Activated naive CD4-positive, alpha-beta T cell treated with anti-CD3 and anti-CD28 coated beads, Interleukin-2, amount 10 ng/mL, durations not matched to agents 7 days and 5 days (primary cell): ENCODE measurements around the gene DSCAM.

Experiments used
- CTCF ChIA-PET: fragments of 350-600 bp; sonication (Branson Sonifier 250); formaldehyde crosslinking; loops from one replicate; lab custom pipeline; 2021; ENCODE audit warnings: antibody characterized with exemption; lab: Charles Lee
- DNase-seq: peaks from one replicate; pipeline ENCODE4 v3.0.0-alpha.2; 2020
- H3K27ac Mint-ChIP-seq: one replicate; pipeline ENCODE4 v1.8.0; 2021; ENCODE audit warnings: mild to moderate bottlenecking, moderate library complexity, mixed read lengths
- H3K27me3 Mint-ChIP-seq: one replicate; pipeline ENCODE4 v1.8.0; 2021; ENCODE audit warnings: mild to moderate bottlenecking, mixed read lengths
- H3K36me3 Mint-ChIP-seq: one replicate; pipeline ENCODE4 v1.8.0; 2021; ENCODE audit warnings: mixed read lengths
- H3K4me1 Mint-ChIP-seq: one replicate; pipeline ENCODE4 v1.8.0; 2021; ENCODE audit warnings: mixed read lengths
- H3K4me3 Mint-ChIP-seq: one replicate; pipeline ENCODE4 v1.8.0; 2021; ENCODE audit warnings: mild to moderate bottlenecking, moderate library complexity, mixed read lengths
- H3K9me3 Mint-ChIP-seq: one replicate; pipeline ENCODE4 v1.8.0; 2021; ENCODE audit warnings: mixed read lengths

Gene DSCAM

DNA sequence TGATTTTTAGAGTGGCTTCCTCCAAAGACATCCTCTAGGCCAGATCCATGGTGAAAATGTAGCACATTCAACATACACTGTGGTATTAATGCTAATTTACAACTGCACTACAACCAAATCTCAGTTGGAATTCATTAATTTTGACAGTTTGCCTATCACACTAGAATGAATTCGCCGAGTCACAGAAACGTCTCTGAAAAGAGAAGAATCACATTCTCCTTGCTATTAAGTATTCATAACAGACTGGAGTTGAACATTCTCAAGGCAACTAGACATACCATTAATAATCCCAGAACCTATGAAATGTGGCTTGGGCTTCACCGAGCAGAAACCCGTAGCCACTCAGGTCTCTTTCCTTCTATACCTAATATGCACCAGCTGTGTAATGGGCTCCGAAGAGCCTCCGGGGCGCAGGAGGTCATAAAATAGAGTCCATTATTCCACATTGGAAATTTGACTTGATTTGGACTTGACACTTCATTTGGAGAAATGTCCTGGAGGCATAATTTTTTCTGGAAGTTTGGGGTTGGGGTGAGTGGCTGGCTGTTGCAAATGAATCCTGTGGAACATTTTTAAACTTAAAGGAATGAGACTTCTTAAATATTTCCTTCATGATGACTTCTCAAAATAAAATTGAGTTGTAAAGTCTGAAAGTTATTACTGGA lies 117.1 kb downstream of the DSCAM start:
- Mint-ChIP-seq H3K36me3 (no peaks in the 10 kb centered on the region), H3K4me3 (no peak overlapping the region), H3K27me3 (no peaks in the 10 kb centered on the region), H3K9me3 (peaks cover 6% of the 10 kb centered on the region), H3K27ac (no peak overlapping the region), H3K4me1 (no peaks in the 10 kb centered on the region)
- no peak for DNase-seq
- CTCF ChIA-PET, result no interaction called here

DNA sequence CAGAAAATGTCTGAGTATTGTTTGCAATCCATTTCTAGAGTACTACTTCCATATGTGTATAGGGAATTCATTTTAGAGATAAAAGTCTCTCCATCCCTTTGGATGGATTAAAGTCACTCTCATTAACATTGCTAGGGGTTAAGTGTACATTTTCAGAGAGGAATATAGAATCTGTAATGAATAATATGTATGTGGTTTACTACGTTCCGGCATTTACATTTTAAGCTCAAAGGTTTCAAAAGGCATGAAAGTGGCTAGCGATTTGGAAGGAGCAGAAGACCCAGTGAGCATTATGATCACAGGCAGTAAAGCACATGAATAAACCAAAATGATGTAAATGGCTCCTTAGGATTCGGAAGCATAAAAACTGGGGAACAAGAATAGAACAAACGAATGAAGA lies 123.0 kb downstream of the DSCAM start:
- CTCF ChIA-PET, result no interaction called here
- Mint-ChIP-seq H3K4me3 (no peak overlapping the region), H3K4me1 (no peaks in the 10 kb centered on the region), H3K27ac (no peak overlapping the region), H3K36me3 (no peaks in the 10 kb centered on the region), H3K27me3 (no peaks in the 10 kb centered on the region), H3K9me3 (peaks cover 10% of the 10 kb centered on the region)
- DNase-seq, result no peak

DNA sequence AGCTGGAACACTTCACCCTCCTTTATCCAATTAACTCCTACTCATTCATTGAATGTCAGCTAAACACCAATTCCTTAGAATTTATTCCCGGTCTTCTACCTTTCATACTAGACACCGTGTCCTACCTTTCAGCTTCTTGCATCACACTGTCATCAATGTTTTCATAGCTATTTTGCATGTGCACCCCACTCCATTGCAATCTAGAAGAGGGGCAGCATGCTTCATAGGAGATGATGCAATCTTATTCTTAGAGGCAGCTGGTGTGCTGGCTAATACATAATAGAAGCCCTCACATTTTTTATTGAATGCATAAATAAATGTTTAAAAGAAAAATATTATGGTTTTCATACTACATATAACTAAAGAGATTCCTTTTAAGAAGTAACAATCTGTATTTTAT lies 123.6 kb downstream of the DSCAM start:
- no peaks in the 10 kb centered on the region for H3K36me3 Mint-ChIP-seq
- no peak overlapping the region for H3K4me3 Mint-ChIP-seq

DNA sequence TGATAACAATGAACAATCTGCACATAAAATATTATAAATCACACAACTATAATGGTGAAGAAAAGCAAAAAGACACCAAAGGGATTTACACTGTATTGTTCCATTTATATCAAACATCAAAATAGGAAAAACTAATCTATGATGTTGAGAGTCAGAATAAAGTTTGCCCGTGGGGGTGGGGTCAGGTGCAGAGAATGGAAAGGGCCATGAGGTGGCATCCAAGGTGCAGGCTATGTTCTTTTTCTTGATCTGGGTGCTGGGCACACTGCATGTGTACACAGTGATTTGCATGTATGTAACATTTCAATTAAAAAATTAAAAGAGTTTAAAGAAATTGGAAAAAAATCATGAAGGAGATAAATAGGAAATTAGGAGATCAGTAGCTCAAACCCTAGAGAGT lies 127.3 kb downstream of the DSCAM start:
- Mint-ChIP-seq H3K36me3 (no peaks in the 10 kb centered on the region), H3K4me3 (no peak overlapping the region), H3K27me3 (no peaks in the 10 kb centered on the region), H3K9me3 (peaks cover 6% of the 10 kb centered on the region), H3K4me1 (no peaks in the 10 kb centered on the region), H3K27ac (no peak overlapping the region)
- CTCF ChIA-PET, result no interaction called here
- no peak for DNase-seq

More for the DNA sequence above, 123.6 kb downstream of the DSCAM start:
- no peak for DNase-seq
- Mint-ChIP-seq H3K27ac (no peak overlapping the region), H3K9me3 (peaks cover 10% of the 10 kb centered on the region), H3K27me3 (no peaks in the 10 kb centered on the region), H3K4me1 (no peaks in the 10 kb centered on the region)
- CTCF ChIA-PET, result no interaction called here

DNA sequence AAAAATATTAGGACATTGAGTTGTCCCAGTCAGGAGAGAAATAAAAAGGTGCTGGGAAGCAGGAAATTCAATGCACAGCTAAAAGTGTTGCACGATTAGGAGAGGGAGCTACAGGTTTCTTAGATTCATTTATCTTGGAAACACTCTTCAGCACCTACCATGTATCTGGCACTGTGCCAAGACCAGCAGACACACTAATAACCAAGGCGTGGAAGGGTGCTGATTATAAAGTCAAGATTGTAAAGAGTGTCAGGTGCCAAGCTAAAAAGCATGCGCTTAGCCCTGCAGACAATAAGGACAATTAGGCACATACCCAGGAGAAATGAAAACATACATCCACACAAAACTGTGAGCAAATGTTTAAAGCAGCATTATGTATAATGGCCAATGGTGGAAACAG lies 129.9 kb downstream of the DSCAM start:
- no peak overlapping the region for H3K4me3 Mint-ChIP-seq
- H3K4me1 Mint-ChIP-seq, result no peaks in the 10 kb centered on the region
- H3K9me3 Mint-ChIP-seq, result peaks cover 11% of the 10 kb centered on the region
- H3K27me3 Mint-ChIP-seq, result no peaks in the 10 kb centered on the region
- CTCF ChIA-PET, result no interaction called here
- H3K27ac Mint-ChIP-seq, result no peak overlapping the region
- DNase-seq, result no peak
- H3K36me3 Mint-ChIP-seq, result no peaks in the 10 kb centered on the region

DNA sequence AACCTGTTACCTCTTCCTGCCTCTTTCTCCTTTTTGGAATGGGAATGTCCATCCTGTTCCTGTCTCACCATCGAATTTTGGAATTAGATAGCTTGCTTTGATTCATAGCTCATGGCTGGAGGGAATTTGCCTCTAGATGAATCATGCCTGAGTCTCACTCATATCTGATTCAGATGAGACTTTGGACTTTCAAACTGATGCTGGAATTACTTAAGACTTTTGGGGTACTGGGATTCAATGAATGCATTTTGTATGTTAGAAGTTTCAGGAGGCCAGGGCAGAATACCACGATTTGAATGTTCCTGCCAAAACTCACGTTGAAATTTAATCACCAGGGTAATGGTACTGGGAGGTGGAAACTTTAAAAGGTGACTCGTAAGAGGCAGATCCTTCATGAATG lies 132.4 kb downstream of the DSCAM start:
- H3K36me3 Mint-ChIP-seq, result no peaks in the 10 kb centered on the region
- no peak overlapping the region for H3K4me3 Mint-ChIP-seq
- no peaks in the 10 kb centered on the region for H3K4me1 Mint-ChIP-seq
- peaks cover 8% of the 10 kb centered on the region for H3K9me3 Mint-ChIP-seq
- no peak for DNase-seq
- CTCF ChIA-PET, result no interaction called here
- H3K27me3 Mint-ChIP-seq, result no peaks in the 10 kb centered on the region
- no peak overlapping the region for H3K27ac Mint-ChIP-seq

DNA sequence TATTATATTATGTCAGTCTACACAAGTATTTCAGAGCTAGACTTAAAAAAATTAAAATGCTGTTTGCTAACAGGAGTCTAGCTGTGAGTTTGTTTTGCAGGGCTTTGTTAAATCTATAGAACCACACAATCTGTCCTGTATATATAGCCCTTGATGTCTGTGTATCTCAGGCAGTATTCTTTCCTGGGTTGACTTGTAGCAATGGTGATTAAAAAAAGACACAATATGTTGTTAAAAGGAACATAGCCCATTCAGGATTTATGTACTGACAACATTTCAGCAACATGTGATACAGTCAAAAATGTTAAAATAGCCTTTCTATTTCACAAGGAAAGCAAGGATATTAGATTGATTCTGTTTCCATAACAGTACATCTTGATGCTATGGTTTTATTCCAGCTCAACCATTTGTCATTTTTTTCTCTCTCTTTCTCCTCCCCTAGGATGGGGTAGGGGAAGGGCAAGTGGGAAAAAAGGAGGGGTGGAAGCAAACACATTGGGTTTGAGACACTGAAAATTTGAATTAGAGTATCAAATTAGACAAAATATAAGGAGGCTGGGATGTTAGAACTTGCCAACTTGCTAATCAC lies 139.2 kb downstream of the DSCAM start:
- H3K27me3 Mint-ChIP-seq, result no peaks in the 10 kb centered on the region
- CTCF ChIA-PET, result no interaction called here
- H3K36me3 Mint-ChIP-seq, result no peaks in the 10 kb centered on the region

DNA sequence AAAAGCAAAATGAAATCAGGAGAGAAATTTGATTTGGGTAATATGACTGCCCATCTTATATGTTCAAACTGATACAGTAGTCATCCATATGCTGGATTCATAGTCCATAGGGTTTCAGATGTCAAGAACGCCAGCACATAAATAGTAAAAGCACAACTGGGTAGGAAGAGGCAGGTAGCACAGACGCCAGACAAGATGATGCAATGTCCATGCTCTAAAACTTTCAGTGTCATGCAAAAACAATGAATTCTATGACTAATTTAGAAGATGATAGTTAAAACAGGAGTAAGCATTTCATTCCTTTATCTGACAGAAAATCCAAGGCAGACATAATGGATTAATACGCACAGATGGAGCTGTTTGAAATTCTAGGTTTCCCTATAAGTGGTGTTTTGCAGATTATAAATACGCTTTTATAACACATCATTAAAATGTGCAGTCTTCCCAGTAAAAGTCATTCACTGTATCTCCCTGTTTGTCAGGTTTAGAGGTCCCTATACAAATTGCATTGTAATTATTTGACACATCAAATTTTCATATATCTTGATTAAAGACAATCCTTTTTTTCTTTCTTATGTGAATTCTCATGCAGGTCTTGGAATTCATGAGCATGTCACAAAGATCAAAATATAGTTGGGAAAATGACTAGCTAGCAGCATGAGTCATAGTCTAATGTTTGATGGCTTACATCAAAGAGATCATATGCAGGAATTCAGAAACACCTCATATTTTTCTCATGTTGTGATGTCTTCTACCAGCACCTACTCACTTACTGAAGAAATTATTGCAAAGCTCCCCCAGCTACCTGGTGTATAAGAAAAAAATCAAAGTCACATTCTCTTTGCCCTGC lies 139.9 kb downstream of the DSCAM start:
- no peaks in the 10 kb centered on the region for H3K36me3 Mint-ChIP-seq
- H3K9me3 Mint-ChIP-seq, result peaks cover 2% of the 10 kb centered on the region
- no peak overlapping the region for H3K27ac Mint-ChIP-seq
- CTCF ChIA-PET, result no interaction called here
- H3K4me1 Mint-ChIP-seq, result no peaks in the 10 kb centered on the region
- DNase-seq, result no peak
- no peaks in the 10 kb centered on the region for H3K27me3 Mint-ChIP-seq
- no peak overlapping the region for H3K4me3 Mint-ChIP-seq

More for the DNA sequence above, 139.2 kb downstream of the DSCAM start:
- Mint-ChIP-seq H3K4me3 (no peak overlapping the region), H3K4me1 (no peaks in the 10 kb centered on the region), H3K9me3 (peaks cover 2% of the 10 kb centered on the region), H3K27ac (no peak overlapping the region)
- no peak for DNase-seq

DNA sequence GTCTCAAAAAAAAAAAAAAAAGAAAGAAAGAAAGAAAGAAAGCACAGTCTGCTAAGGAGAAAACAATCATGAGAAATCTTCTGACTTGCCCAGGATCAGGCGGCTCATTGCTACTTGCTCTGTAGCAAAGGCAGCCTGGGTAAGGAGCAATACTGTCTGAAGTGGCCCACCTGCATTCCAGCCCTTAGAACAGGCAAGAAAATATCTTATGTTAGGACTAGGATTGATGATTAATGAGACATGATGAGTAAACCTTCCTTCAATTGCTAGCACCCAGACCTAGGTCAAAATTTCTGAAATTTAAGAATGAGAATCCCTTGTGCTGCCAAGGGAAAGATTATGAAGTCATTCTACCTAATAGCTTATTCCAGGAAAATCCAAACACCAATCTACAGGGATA lies 140.8 kb downstream of the DSCAM start:
- Mint-ChIP-seq H3K27ac (no peak overlapping the region), H3K4me3 (no peak overlapping the region), H3K9me3 (peaks cover 2% of the 10 kb centered on the region), H3K27me3 (no peaks in the 10 kb centered on the region), H3K4me1 (no peaks in the 10 kb centered on the region), H3K36me3 (no peaks in the 10 kb centered on the region)
- CTCF ChIA-PET, result no interaction called here
- DNase-seq, result no peak

DNA sequence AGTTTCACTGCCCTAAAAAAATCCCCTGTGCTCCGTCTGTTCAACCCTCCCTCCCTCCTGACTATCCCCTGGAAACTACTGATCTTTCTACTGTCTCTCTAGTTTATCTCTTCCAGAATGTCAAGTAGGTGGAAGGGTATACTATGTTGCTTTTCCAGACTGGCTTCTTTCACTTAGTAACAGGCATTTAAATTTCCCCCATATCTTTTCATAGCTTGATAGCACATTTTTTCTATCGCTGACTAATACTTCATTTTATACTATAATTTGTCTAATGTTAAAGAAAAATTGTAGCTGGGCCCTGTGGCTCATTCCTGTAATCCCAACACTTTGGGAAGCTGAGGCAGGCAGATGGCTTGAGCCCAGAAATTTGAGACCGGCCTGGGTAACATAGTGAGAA lies 142.8 kb downstream of the DSCAM start:
- H3K4me1 Mint-ChIP-seq, result no peaks in the 10 kb centered on the region
- no peak overlapping the region for H3K27ac Mint-ChIP-seq
- no peaks in the 10 kb centered on the region for H3K27me3 Mint-ChIP-seq
- CTCF ChIA-PET, result no interaction called here
- H3K4me3 Mint-ChIP-seq, result no peak overlapping the region
- peaks cover 5% of the 10 kb centered on the region for H3K9me3 Mint-ChIP-seq
- DNase-seq, result no peak
- H3K36me3 Mint-ChIP-seq, result no peaks in the 10 kb centered on the region

DNA sequence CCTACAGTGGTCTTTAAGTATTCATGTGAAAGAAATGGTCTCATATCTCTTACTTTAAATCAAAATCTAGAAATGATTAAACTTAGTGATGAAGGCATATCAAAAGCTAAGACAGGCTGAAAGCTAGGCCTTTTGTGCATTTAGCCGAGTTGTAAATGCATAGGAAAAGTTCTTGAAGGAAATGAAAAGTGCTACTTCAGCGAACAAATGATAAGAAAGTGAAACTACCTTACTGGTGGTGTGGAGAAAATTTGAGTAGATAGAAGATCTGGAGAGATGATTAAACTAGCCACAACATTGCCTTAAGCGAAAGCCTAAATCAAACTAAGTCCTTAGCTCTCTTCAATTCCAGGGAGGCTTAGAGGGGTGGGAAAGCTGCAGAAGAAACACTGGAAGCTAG lies 147.6 kb downstream of the DSCAM start:
- CTCF ChIA-PET, result no interaction called here

DNA sequence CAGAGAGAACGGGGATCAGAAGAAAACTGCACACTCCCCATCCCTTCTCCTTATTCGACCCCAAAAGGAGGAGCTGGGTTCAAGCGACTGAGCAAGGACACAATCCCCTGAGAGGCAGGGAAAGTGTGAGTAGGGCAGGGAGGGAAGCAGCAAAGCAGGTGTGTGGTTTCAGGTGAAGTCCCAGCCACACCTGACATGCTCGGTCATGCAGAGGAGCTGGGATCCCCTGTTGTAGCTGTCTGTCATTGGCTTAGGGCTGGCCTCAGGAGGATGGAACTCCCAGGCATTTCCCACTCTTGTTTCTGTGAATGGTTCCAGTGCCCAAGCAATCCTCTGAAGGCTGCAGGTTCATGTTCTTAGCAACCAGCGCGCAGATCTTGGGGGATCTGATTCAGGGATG lies 150.7 kb downstream of the DSCAM start:
- no peak overlapping the region for H3K4me3 Mint-ChIP-seq
- CTCF ChIA-PET, result no interaction called here
- H3K9me3 Mint-ChIP-seq, result peaks cover 4% of the 10 kb centered on the region
- H3K27me3 Mint-ChIP-seq, result no peaks in the 10 kb centered on the region
- H3K36me3 Mint-ChIP-seq, result no peaks in the 10 kb centered on the region
- H3K4me1 Mint-ChIP-seq, result no peaks in the 10 kb centered on the region
- no peak for DNase-seq
- no peak overlapping the region for H3K27ac Mint-ChIP-seq

More for the DNA sequence above, 147.6 kb downstream of the DSCAM start:
- Mint-ChIP-seq H3K4me1 (no peaks in the 10 kb centered on the region), H3K9me3 (peaks cover 4% of the 10 kb centered on the region), H3K4me3 (no peak overlapping the region), H3K36me3 (no peaks in the 10 kb centered on the region), H3K27ac (no peak overlapping the region), H3K27me3 (no peaks in the 10 kb centered on the region)
- DNase-seq, result no peak

DNA sequence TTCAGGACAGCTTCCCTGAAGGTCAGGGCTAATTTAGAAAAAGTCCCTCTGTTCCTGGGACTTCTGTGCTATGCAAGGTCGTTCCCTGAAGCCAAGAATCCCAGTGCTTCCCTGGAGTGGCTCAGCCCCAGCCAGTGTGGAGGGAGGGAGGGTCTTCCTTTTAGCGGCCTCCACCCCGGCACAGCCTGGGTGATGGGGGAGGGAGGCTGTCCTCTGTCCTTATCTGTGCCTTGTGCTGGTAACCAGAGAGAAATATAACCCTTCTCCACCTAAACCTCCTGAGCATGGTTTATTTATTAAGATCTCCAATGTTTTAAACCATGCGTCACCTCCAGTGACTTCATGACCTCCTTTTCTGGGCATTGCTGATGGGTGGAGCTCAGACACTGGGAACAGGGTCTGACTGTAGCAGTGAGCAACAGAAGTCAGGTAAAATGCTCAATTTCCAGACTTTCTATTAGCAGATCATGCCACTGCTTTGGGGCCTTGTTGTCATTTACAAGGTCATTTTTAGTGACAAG lies 157.1 kb downstream of the DSCAM start:
- Mint-ChIP-seq H3K27ac (no peak overlapping the region), H3K27me3 (no peaks in the 10 kb centered on the region), H3K4me3 (no peak overlapping the region), H3K9me3 (no peaks in the 10 kb centered on the region), H3K36me3 (no peaks in the 10 kb centered on the region), H3K4me1 (no peaks in the 10 kb centered on the region)
- DNase-seq, result no peak
- CTCF ChIA-PET, result no interaction called here

DNA sequence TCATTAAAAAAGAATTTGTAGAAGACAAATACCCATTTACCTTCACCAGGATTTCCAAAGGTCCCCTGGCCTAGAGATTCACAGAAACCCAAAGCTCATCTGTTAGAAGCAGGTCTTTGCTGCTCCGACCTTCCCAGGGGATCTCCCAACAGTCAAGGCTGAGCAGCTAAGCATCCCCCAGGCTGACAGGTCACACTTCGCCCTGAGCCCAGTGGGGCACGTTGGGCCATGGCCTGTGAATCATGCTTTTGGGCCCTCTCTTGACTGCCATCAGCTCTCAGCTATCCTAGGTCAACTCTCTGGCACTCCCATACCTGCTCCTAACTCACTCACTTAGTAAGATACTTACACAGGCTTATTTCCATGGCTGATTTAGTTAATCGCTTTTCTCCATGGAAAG lies 157.7 kb downstream of the DSCAM start:
- no peaks in the 10 kb centered on the region for H3K27me3 Mint-ChIP-seq
- no peaks in the 10 kb centered on the region for H3K4me1 Mint-ChIP-seq
- CTCF ChIA-PET, result no interaction called here

More for the DNA sequence above, 157.7 kb downstream of the DSCAM start:
- Mint-ChIP-seq H3K4me3 (no peak overlapping the region), H3K27ac (no peak overlapping the region), H3K9me3 (no peaks in the 10 kb centered on the region), H3K36me3 (no peaks in the 10 kb centered on the region)
- DNase-seq, result no peak
